SK-N-SH treated with all-trans-retinoic acid at 6 μM for 48 hours (cell line): ENCODE measurements around the gene COL8A2.

Source experiments
- ARNTL ChIP-seq: fragments of 450-650 bp; formaldehyde crosslinking; IDR thresholded peaks from 2 replicates; pipeline ENCODE4 v1.5.0; 2020; ENCODE audit warnings: low read depth, mild to moderate bottlenecking, moderate library complexity, borderline replicate concordance
- CREB5 ChIP-seq: fragments of 250-450 bp; sonication (Bioruptor Pico); IDR thresholded peaks from 2 replicates; pipeline ENCODE4 v1.5.1; 2020; ENCODE audit warnings: low read depth, mild to moderate bottlenecking, moderate library complexity
- GLIS3 ChIP-seq: fragments of 250-450 bp; sonication (Bioruptor Pico); IDR thresholded peaks from 2 replicates; pipeline ENCODE4 v1.5.0; 2020; ENCODE audit warnings: mild to moderate bottlenecking, moderate library complexity
- ISL1 ChIP-seq: fragments of 250-450 bp; sonication (Bioruptor Pico); IDR thresholded peaks from 2 replicates; pipeline ENCODE4 v2.1.2; 2022; ENCODE audit warnings: mild to moderate bottlenecking, moderate library complexity
- PATZ1 ChIP-seq: fragments of 250-450 bp; sonication (Bioruptor Pico); IDR thresholded peaks from 2 replicates; pipeline ENCODE4 v1.8.0; 2020; ENCODE audit warnings: mild to moderate bottlenecking, moderate library complexity, borderline replicate concordance
- PPARA ChIP-seq: fragments of 250-450 bp; sonication (Bioruptor Pico); IDR thresholded peaks from 2 replicates; pipeline ENCODE4 v1.5.0; 2020; ENCODE audit warnings: mild to moderate bottlenecking, borderline replicate concordance
- RARB ChIP-seq: fragments of 250-450 bp; sonication (Bioruptor Pico); IDR thresholded peaks from 2 replicates; pipeline ENCODE4 v1.8.0; 2021; ENCODE audit warnings: mild to moderate bottlenecking, moderate library complexity
- ZC3H10 ChIP-seq: fragments of 250-450 bp; sonication (Bioruptor Pico); IDR thresholded peaks from 2 replicates; pipeline ENCODE4 v1.5.1; 2021; ENCODE audit warnings: mild to moderate bottlenecking, moderate library complexity
- ZFP3 ChIP-seq: fragments of 250-450 bp; sonication (Bioruptor Pico); IDR thresholded peaks from 2 replicates; pipeline ENCODE4 v1.5.0; 2020; ENCODE audit warnings: mild to moderate bottlenecking, moderate library complexity
- ZFP30 ChIP-seq: fragments of 450-650 bp; formaldehyde crosslinking; IDR thresholded peaks from 2 replicates; pipeline ENCODE4 v1.5.0; 2022; ENCODE audit warnings: mild to moderate bottlenecking, moderate library complexity
- ZNF70 ChIP-seq: fragments of 450-650 bp; formaldehyde crosslinking; IDR thresholded peaks from 2 replicates; pipeline ENCODE4 v1.5.0; 2020; ENCODE audit warnings: mild to moderate bottlenecking, moderate library complexity

- TF ChIP-seq PATZ1 (CRISPR knock-in tag) = no peak
- TF ChIP-seq ZFP3 (CRISPR knock-in tag) = no peak
- no peak for TF ChIP-seq GLIS3 (CRISPR knock-in tag)
- TF ChIP-seq RARB = no peak
- no peak for TF ChIP-seq ARNTL (CRISPR knock-in tag)
- TF ChIP-seq ISL1 (CRISPR knock-in tag) = no peak
- no peak for TF ChIP-seq ZC3H10
- TF ChIP-seq CREB5 (CRISPR knock-in tag) = no peak
- no peak for TF ChIP-seq ZFP30 (CRISPR knock-in tag)
- no peak for TF ChIP-seq ZNF70 (CRISPR knock-in tag)
- no peak for TF ChIP-seq PPARA (CRISPR knock-in tag)
Observed at GRCh38 chr1:36134505-36135329, 9.7 kb upstream of the COL8A2 start.
